HEK293T (cell line): ENCODE results near the gene MPND.

Experiments
- ARNT ChIP-seq: fragments of 450-650 bp; IDR thresholded peaks from 2 replicates; pipeline ENCODE4 v1.6.1; 2017; ENCODE audit warnings: mild to moderate bottlenecking
- BHLHE40 ChIP-seq: fragments of 450-650 bp; IDR thresholded peaks from 2 replicates; pipeline ENCODE4 v1.6.1; 2016; ENCODE audit warnings: mild to moderate bottlenecking, moderate library complexity, borderline replicate concordance
- CTBP1 ChIP-seq: fragments of 450-650 bp; IDR thresholded peaks from 2 replicates; pipeline ENCODE4 v1.6.1; 2016; ENCODE audit warnings: borderline replicate concordance
- ELF4 ChIP-seq: fragments of 450-650 bp; IDR thresholded peaks from 2 replicates; pipeline ENCODE4 v1.6.1; 2017; ENCODE audit warnings: antibody characterized with exemption
- FOXA1 ChIP-seq: fragments of 450-650 bp; IDR thresholded peaks from 2 replicates; pipeline ENCODE4 v1.6.1; 2016; ENCODE audit warnings: mild to moderate bottlenecking
- FOXK2 ChIP-seq: fragments of 450-650 bp; IDR thresholded peaks from 2 replicates; pipeline ENCODE4 v1.6.1; 2016; ENCODE audit warnings: mild to moderate bottlenecking
- FOXM1 ChIP-seq: fragments of 450-650 bp; IDR thresholded peaks from 2 replicates; pipeline ENCODE4 v1.6.1; 2017; ENCODE audit warnings: mild to moderate bottlenecking, borderline replicate concordance
- HDGF ChIP-seq: fragments of 450-650 bp; IDR thresholded peaks from 2 replicates; pipeline ENCODE4 v1.6.1; 2017; ENCODE audit warnings: antibody characterized with exemption, borderline replicate concordance
- LEF1 ChIP-seq: fragments of 450-650 bp; IDR thresholded peaks from 2 replicates; pipeline ENCODE4 v1.6.1; 2017; ENCODE audit warnings: mild to moderate bottlenecking, borderline replicate concordance
- NFRKB ChIP-seq: fragments of 450-650 bp; IDR thresholded peaks from 2 replicates; pipeline ENCODE4 v1.6.1; 2016; ENCODE audit warnings: mild to moderate bottlenecking, moderate library complexity
- SP1 ChIP-seq: fragments of 450-650 bp; IDR thresholded peaks from 2 replicates; pipeline ENCODE4 v1.6.1; 2017
- SUZ12 ChIP-seq: fragments of 450-650 bp; IDR thresholded peaks from 2 replicates; pipeline ENCODE4 v1.6.1; 2016; ENCODE audit warnings: mild to moderate bottlenecking
- TARDBP ChIP-seq: fragments of 450-650 bp; IDR thresholded peaks from 2 replicates; pipeline ENCODE4 v1.6.1; 2016
- TF ChIP-seq, protein P1 (sequence below): fragments of 450-650 bp; IDR thresholded peaks from 2 replicates; pipeline ENCODE4 v1.6.1; 2016

DNA sequence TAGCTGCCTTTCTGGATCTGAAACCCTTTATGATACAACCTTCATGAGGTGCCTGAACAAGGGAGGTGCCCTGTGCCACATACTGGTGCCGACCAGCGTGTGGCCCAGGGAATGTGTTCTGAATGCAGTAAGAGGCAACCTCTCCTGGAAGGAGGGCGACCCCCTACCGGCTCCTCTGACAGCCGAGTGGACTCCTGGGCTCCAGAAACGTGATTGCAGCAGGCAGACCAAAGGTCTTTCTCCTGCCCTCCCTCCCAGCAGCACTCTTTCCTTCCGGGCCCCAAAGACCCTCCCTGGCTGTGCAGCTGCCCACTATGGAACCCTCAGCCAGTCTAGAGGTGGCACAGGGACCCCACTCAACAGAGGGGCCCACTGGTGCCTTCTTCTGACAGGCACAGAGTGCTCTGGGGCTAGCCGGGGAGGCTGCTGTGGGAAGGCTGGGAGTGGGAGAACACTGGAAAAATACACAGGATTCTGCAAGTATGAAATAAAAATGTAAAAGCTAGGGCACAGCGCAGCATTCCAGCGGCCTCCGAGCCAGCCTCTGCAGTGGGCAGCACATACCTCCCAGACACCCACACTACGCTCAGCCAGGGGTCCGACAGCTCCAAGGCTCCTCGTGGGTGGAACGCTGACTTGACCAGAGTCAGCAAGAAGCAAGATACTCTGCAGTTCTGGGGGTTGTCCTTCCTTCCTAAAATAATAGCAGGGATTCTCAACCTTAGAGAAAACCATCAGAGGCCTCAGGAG, 42.1 kb downstream of the MPND start:
- TF ChIP-seq TARDBP = no peak
- TF ChIP-seq FOXA1 = no peak
- no peak for TF ChIP-seq ELF4
- TF ChIP-seq SP1 = no peak
- no peak for TF ChIP-seq CTBP1
- TF ChIP-seq BHLHE40 = no peak
- TF ChIP-seq, protein P1, sequence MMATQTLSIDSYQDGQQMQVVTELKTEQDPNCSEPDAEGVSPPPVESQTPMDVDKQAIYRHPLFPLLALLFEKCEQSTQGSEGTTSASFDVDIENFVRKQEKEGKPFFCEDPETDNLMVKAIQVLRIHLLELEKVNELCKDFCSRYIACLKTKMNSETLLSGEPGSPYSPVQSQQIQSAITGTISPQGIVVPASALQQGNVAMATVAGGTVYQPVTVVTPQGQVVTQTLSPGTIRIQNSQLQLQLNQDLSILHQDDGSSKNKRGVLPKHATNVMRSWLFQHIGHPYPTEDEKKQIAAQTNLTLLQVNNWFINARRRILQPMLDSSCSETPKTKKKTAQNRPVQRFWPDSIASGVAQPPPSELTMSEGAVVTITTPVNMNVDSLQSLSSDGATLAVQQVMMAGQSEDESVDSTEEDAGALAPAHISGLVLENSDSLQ = no peak
- TF ChIP-seq LEF1 = no peak
- TF ChIP-seq SUZ12 = no peak
- no peak for TF ChIP-seq FOXM1
- TF ChIP-seq HDGF = no peak
- TF ChIP-seq NFRKB = no peak
- TF ChIP-seq ARNT = no peak
- TF ChIP-seq FOXK2 = no peak
